ENCODE measurements around the gene ZFY. TPM values are rescaled to one million over a fixed set of nuclear protein-coding genes. Genes with fewer than 3 reads are reported as not detected.

Gene ZFY
- total and polyA plus RNA-seq, 4 experiments from 2014 or later = 33.6 to 36.0 TPM; not detected in 2

DNA sequence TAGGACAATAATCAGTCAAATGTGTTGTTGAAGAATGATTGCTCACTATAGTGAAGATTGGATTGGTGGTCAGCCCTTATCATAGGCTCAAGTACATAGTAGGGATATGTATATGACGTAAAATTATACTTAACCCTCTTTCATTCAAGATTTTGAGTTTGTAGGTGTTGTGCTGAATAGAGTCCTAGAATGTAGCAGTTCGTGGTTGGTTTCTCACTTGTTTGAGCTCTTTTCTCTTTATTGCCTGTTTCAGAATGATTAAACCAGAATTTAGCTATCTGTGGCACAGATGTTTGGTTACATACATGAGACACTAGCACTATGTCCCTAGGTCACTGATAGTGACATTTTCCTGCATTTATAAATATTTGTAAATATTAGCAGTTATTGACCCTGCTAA, 15.5 kb downstream of the ZFY start:
- Mint-ChIP-seq H3K4me3 (no peak overlapping the region), H3K9me3 (no peaks in the 10 kb centered on the region), H3K27ac (no peak overlapping the region), H3K4me1 (peaks cover 0 to 28% (median 11%) of the 10 kb centered on the region in 4 donors), H3K36me3 (peaks cover 0 to 16% of the 10 kb centered on the region in 2 donors), H3K27me3 (no peaks in the 10 kb centered on the region)
- H3K36me3 ChIP-seq (ENCODE audit: insufficient read depth, low read length) = no peaks in the 10 kb centered on the region
- H3K4me3 ChIP-seq (ENCODE audit: low read length in 2 of 2) = no peak overlapping the region
- POLR2A ChIA-PET (ENCODE audit: partially characterized antibody) = no interaction called here
- intact Hi-C loops (cut with micrococcal nuclease) = no loop called here
- no peaks in the 10 kb centered on the region for H3K27me3 ChIP-seq (ENCODE audit: insufficient read depth, low read length)
- H3K4me1 ChIP-seq (ENCODE audit: insufficient read depth, low read length) = peaks cover 14% of the 10 kb centered on the region
- H3K27ac ChIP-seq (ENCODE audit: low read depth, low read length) = no peak overlapping the region
- H3K9me3 ChIP-seq (ENCODE audit: control insufficient read depth in 1 of 2, low read length in 2 of 2) = no peaks in the 10 kb centered on the region
- CTCF ChIA-PET (ENCODE audit: partially characterized antibody) = no interaction called here
- no peak for DNase-seq

DNA sequence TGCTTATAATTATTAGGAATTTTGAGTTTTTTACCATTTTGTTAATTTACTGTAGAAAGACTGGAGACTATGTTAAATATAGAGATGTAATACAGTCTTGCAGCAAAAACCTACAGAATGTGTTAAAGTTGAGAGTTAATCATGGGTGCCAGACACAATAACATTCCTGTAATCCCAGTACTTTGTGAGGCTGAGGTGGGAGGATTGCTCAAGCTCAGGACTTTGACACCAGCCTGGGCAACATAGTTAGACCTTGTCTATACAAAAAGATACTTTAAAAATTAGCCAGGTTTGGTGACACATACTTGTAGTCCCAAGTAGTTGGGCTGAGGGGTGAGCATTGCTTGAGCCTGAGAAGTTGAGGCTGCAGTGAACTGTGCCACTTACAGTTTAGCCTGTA, 17.7 kb downstream of the ZFY start:
- intact Hi-C loops (cut with micrococcal nuclease) = no loop called here
- ChIA-PET POLR2A (ENCODE audit: partially characterized antibody) (no interaction called here), CTCF (ENCODE audit: partially characterized antibody) (no interaction called here)
- Histone ChIP-seq H3K4me3 (ENCODE audit: low read length in 2 of 2) (no peak overlapping the region), H3K27me3 (ENCODE audit: insufficient read depth, low read length) (no peaks in the 10 kb centered on the region), H3K9me3 (ENCODE audit: control insufficient read depth in 1 of 2, low read length in 2 of 2) (no peaks in the 10 kb centered on the region), H3K4me1 (ENCODE audit: insufficient read depth, low read length) (peaks cover 14% of the 10 kb centered on the region), H3K27ac (ENCODE audit: low read depth, low read length) (no peak overlapping the region), H3K36me3 (ENCODE audit: insufficient read depth, low read length) (peaks cover 3% of the 10 kb centered on the region)
- H3K4me3 Mint-ChIP-seq = no peak overlapping the region
- peaks cover 0 to 24% (median 10%) of the 10 kb centered on the region in 4 donors for H3K4me1 Mint-ChIP-seq
- peaks cover 0 to 26% of the 10 kb centered on the region in 2 donors for H3K36me3 Mint-ChIP-seq
- no peak for DNase-seq
- H3K27ac Mint-ChIP-seq = no peak overlapping the region
- no peaks in the 10 kb centered on the region for H3K27me3 Mint-ChIP-seq
- no peaks in the 10 kb centered on the region for H3K9me3 Mint-ChIP-seq

DNA sequence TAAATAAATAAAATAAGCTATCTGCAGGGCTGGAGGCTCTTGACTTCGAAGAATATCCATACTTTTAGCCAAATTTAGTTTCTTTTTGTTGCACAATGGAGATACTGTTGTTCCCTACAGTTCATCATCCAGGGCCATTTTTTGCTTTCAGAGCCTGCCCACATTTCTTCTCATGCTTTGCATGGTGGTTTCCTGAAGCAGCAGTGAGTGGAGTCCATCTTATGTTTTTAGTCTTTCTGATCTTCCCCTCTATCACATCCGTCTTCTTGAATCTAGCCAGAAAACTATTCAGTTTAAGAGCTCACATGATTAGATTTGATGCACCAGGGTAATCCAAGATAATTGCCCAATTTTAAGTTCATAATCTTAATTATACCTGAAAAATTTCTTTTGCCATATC, 19.6 kb downstream of the ZFY start:
- H3K4me3 Mint-ChIP-seq = no peak overlapping the region
- H3K9me3 ChIP-seq (ENCODE audit: control insufficient read depth in 1 of 2, low read length in 2 of 2) = no peaks in the 10 kb centered on the region
- H3K4me1 ChIP-seq (ENCODE audit: insufficient read depth, low read length) = peaks cover 9% of the 10 kb centered on the region
- H3K4me3 ChIP-seq (ENCODE audit: low read length in 2 of 2) = no peak overlapping the region
- H3K27ac ChIP-seq (ENCODE audit: low read depth, low read length) = no peak overlapping the region
- CTCF ChIA-PET (ENCODE audit: partially characterized antibody) = no interaction called here
- no peak for DNase-seq
- intact Hi-C loops (cut with micrococcal nuclease) = no loop called here
- H3K36me3 ChIP-seq (ENCODE audit: insufficient read depth, low read length) = peaks cover 3% of the 10 kb centered on the region
- no peaks in the 10 kb centered on the region for H3K27me3 Mint-ChIP-seq
- H3K27me3 ChIP-seq (ENCODE audit: insufficient read depth, low read length) = no peaks in the 10 kb centered on the region
- no peak overlapping the region for H3K27ac Mint-ChIP-seq
- POLR2A ChIA-PET (ENCODE audit: partially characterized antibody) = no interaction called here
- H3K36me3 Mint-ChIP-seq = peaks cover 0 to 30% of the 10 kb centered on the region in 2 donors
- H3K9me3 Mint-ChIP-seq = no peaks in the 10 kb centered on the region
- peaks cover 0 to 26% (median 9%) of the 10 kb centered on the region in 4 donors for H3K4me1 Mint-ChIP-seq

DNA sequence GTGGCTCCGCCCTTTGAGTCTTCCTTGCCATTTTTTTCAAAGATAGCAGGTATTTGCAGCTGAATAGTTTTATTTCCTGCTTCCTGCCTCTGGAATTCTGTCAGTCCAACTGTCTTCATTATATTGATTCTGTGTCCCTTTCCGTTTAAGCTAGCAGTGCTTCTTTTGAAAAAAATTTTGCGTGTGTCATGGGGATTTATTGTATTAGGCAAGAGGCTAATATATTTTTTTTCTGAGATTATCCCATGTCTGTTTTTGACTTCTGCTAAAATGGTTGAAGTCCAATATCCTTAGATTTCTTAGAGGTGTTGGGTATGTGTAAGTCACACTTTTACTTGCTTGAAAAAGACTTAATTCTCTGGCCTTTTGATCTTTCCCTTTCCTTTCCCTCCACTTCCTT, 20.4 kb downstream of the ZFY start:
- H3K27ac ChIP-seq (ENCODE audit: low read depth, low read length) = no peak overlapping the region
- H3K27ac Mint-ChIP-seq = no peak overlapping the region
- peaks cover 3% of the 10 kb centered on the region for H3K36me3 ChIP-seq (ENCODE audit: insufficient read depth, low read length)
- no peak for DNase-seq
- H3K4me3 Mint-ChIP-seq = no peak overlapping the region
- intact Hi-C loops (cut with micrococcal nuclease) = no loop called here
- H3K36me3 Mint-ChIP-seq = peaks cover 0 to 30% of the 10 kb centered on the region in 2 donors
- H3K4me3 ChIP-seq (ENCODE audit: low read length in 2 of 2) = no peak overlapping the region
- peaks cover 5% of the 10 kb centered on the region for H3K4me1 ChIP-seq (ENCODE audit: insufficient read depth, low read length)
- POLR2A ChIA-PET (ENCODE audit: partially characterized antibody) = no interaction called here
- H3K27me3 ChIP-seq (ENCODE audit: insufficient read depth, low read length) = no peaks in the 10 kb centered on the region
- CTCF ChIA-PET (ENCODE audit: partially characterized antibody) = no interaction called here
- no peaks in the 10 kb centered on the region for H3K9me3 ChIP-seq (ENCODE audit: control insufficient read depth in 1 of 2, low read length in 2 of 2)
- no peaks in the 10 kb centered on the region for H3K9me3 Mint-ChIP-seq
- H3K4me1 Mint-ChIP-seq = peaks cover 0 to 24% (median 8%) of the 10 kb centered on the region in 4 donors
- H3K27me3 Mint-ChIP-seq = no peaks in the 10 kb centered on the region

DNA sequence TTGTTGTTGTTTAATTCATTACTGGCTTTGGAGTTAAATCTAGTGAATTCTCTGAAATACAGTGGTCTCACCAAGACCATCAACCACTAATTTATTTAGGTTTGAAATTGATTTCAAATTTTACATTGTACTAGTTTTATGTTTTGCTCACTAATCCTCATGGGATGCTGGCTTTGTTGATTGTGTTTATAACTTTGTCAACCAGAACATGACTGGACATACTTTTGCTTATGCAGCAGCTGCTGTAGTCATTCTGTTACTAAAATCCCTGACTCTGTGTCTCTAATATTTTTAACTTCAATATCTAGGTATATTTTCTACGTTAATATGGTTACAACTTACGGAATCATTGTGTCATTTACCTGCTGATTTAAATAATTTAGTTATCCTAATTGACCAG, 26.9 kb downstream of the ZFY start:
- H3K4me3 ChIP-seq (ENCODE audit: low read length in 2 of 2) = no peak overlapping the region
- H3K27ac ChIP-seq (ENCODE audit: low read depth, low read length) = no peak overlapping the region
- CTCF ChIA-PET (ENCODE audit: partially characterized antibody) = no interaction called here
- H3K9me3 Mint-ChIP-seq = no peaks in the 10 kb centered on the region
- H3K4me3 Mint-ChIP-seq = no peak overlapping the region
- peaks cover 0 to 21% (median 3%) of the 10 kb centered on the region in 4 donors for H3K4me1 Mint-ChIP-seq
- intact Hi-C loops (cut with micrococcal nuclease) = no loop called here
- no peaks in the 10 kb centered on the region for H3K9me3 ChIP-seq (ENCODE audit: control insufficient read depth in 1 of 2, low read length in 2 of 2)
- no peaks in the 10 kb centered on the region for H3K27me3 Mint-ChIP-seq
- no peaks in the 10 kb centered on the region for H3K27me3 ChIP-seq (ENCODE audit: insufficient read depth, low read length)
- peaks cover 0 to 29% of the 10 kb centered on the region in 2 donors for H3K36me3 Mint-ChIP-seq
- peaks cover 6% of the 10 kb centered on the region for H3K36me3 ChIP-seq (ENCODE audit: insufficient read depth, low read length)
- no peaks in the 10 kb centered on the region for H3K4me1 ChIP-seq (ENCODE audit: insufficient read depth, low read length)
- no peak for DNase-seq
- no peak overlapping the region for H3K27ac Mint-ChIP-seq
- POLR2A ChIA-PET (ENCODE audit: partially characterized antibody) = no interaction called here

DNA sequence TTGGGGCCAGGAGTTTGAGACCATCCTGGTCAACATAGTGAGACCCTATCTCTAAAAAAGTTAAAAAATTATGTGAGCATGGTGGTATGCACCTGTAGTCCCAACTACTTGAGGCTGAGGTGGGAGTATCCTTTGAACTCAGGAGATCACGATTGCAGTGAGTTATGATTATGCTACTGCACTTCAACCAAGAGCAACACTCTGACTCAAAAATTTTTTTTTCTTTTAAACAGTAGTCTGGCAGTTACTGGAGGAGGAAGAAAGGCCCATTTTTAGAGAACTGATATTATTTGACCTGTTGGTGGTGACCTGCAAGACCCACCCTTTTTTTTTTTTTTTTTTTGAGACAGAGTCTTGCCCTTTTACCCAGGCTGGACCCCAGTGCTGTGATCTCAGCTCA, 29.6 kb downstream of the ZFY start:
- ChIA-PET CTCF (ENCODE audit: partially characterized antibody) (interaction anchor here (0.8 kb wide), 1 partner anchor 28 kb away, joined by 4 read pairs; no protein-coding TSS in a partner anchor), POLR2A (ENCODE audit: partially characterized antibody) (no interaction called here)
- no peaks in the 10 kb centered on the region for H3K9me3 ChIP-seq (ENCODE audit: control insufficient read depth in 1 of 2, low read length in 2 of 2)
- no peaks in the 10 kb centered on the region for H3K27me3 ChIP-seq (ENCODE audit: insufficient read depth, low read length)
- H3K27ac ChIP-seq (ENCODE audit: low read depth, low read length) = no peak overlapping the region
- no peak overlapping the region for H3K4me3 Mint-ChIP-seq
- no peak overlapping the region for H3K27ac Mint-ChIP-seq
- H3K9me3 Mint-ChIP-seq = no peaks in the 10 kb centered on the region
- intact Hi-C loops (cut with micrococcal nuclease) = no loop called here
- peaks cover 0 to 30% (median 9%) of the 10 kb centered on the region in 4 donors for H3K4me1 Mint-ChIP-seq
- H3K36me3 ChIP-seq (ENCODE audit: insufficient read depth, low read length) = peaks cover 4% of the 10 kb centered on the region
- H3K4me3 ChIP-seq (ENCODE audit: low read length in 2 of 2) = no peak overlapping the region
- DNase-seq = no peak
- H3K36me3 Mint-ChIP-seq = peaks cover 0 to 23% of the 10 kb centered on the region in 2 donors
- H3K4me1 ChIP-seq (ENCODE audit: insufficient read depth, low read length) = peaks cover 6% of the 10 kb centered on the region
- no peaks in the 10 kb centered on the region for H3K27me3 Mint-ChIP-seq

DNA sequence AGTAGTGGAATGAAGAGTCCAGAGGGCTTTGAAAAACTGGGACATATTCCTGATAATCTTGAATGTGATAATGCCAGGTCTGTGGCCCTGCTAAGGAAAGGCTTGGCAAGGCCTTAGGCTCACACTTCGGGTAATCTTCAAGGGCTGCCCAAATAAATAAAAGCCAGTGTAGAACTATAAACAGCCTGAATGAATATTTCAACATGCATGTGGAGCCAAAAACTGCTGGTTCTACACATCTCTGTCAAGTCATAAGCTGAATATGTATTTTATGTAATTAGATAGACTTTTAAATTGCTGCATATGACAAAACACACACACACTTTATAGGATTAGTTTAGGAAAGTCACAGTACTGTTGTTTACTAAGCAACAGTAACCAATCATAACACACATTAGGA, 30.4 kb downstream of the ZFY start:
- Histone ChIP-seq H3K36me3 (ENCODE audit: insufficient read depth, low read length) (peaks cover 4% of the 10 kb centered on the region), H3K4me3 (ENCODE audit: low read length in 2 of 2) (no peak overlapping the region), H3K9me3 (ENCODE audit: control insufficient read depth in 1 of 2, low read length in 2 of 2) (no peaks in the 10 kb centered on the region), H3K4me1 (ENCODE audit: insufficient read depth, low read length) (peaks cover 6% of the 10 kb centered on the region), H3K27ac (ENCODE audit: low read depth, low read length) (no peak overlapping the region), H3K27me3 (ENCODE audit: insufficient read depth, low read length) (no peaks in the 10 kb centered on the region)
- Mint-ChIP-seq H3K4me3 (no peak overlapping the region), H3K4me1 (peaks cover 0 to 26% (median 10%) of the 10 kb centered on the region in 4 donors), H3K27me3 (no peaks in the 10 kb centered on the region), H3K9me3 (no peaks in the 10 kb centered on the region), H3K36me3 (peaks cover 0 to 23% of the 10 kb centered on the region in 2 donors), H3K27ac (no peak overlapping the region)
- CTCF ChIA-PET (ENCODE audit: partially characterized antibody) = interaction anchor here (0.8 kb wide), 1 partner anchor 29 kb away, joined by 4 read pairs; no protein-coding TSS in a partner anchor
- DNase-seq = no peak
- POLR2A ChIA-PET (ENCODE audit: partially characterized antibody) = interaction anchor here (1.0 kb wide), 1 partner anchor 28 kb away, joined by 3 read pairs; no protein-coding TSS in a partner anchor
- intact Hi-C loops (cut with micrococcal nuclease) = no loop called here

DNA sequence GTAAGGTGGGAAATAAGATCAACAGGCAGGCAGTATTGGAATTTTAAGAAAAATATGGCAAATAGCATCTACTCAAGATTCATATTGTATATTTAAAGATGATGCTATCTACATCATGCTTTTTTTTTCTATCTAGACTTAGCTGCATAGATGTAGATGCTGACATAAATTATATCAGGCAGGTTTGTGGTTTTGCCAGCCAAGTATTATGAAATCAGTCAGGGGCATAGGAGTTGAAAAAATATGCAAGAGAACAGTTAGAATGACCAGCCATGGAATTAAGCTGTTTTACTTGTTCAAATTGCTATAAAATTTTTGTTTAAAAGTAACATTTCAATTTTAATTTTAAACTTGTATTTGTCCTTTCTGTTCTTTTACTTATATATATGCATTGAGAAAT, 34.4 kb downstream of the ZFY start:
- Histone ChIP-seq H3K27me3 (ENCODE audit: insufficient read depth, low read length) (no peaks in the 10 kb centered on the region), H3K36me3 (ENCODE audit: insufficient read depth, low read length) (no peaks in the 10 kb centered on the region), H3K27ac (ENCODE audit: low read depth, low read length) (no peak overlapping the region), H3K4me3 (ENCODE audit: low read length in 2 of 2) (no peak overlapping the region), H3K4me1 (ENCODE audit: insufficient read depth, low read length) (peaks cover 6% of the 10 kb centered on the region), H3K9me3 (ENCODE audit: control insufficient read depth in 1 of 2, low read length in 2 of 2) (no peaks in the 10 kb centered on the region)
- intact Hi-C loops (cut with micrococcal nuclease) = no loop called here
- ChIA-PET POLR2A (ENCODE audit: partially characterized antibody) (no interaction called here), CTCF (ENCODE audit: partially characterized antibody) (no interaction called here)
- H3K9me3 Mint-ChIP-seq = no peaks in the 10 kb centered on the region
- H3K4me1 Mint-ChIP-seq = peaks cover 0 to 29% (median 12%) of the 10 kb centered on the region in 4 donors
- H3K36me3 Mint-ChIP-seq = peaks cover 0 to 17% of the 10 kb centered on the region in 2 donors
- no peak overlapping the region for H3K27ac Mint-ChIP-seq
- no peak overlapping the region for H3K4me3 Mint-ChIP-seq
- DNase-seq = no peak
- no peaks in the 10 kb centered on the region for H3K27me3 Mint-ChIP-seq

All from CD4-positive, alpha-beta memory T cell (primary cell).